ENCODE results near the gene TPO.

TPO gene

GRCh38 chr2:1448009-1448408 lies 34.7 kb downstream of the TPO start:
- H3K9me3 ChIP-seq (ENCODE audit: severe bottlenecking): no peaks in the 10 kb centered on the region
- H3K27ac ChIP-seq (ENCODE audit: poor library complexity, severe bottlenecking): no peak overlapping the region
- H3K4me1 ChIP-seq (ENCODE audit: insufficient read depth, poor library complexity, severe bottlenecking): no peaks in the 10 kb centered on the region
- ATAC-seq (ENCODE audit: low read depth): no peak
- no peaks in the 10 kb centered on the region for H3K36me3 ChIP-seq (ENCODE audit: low read depth)
- DNase-seq (ENCODE audit: low spot score): no peak
- peaks cover 11% of the 10 kb centered on the region for H3K27me3 ChIP-seq (ENCODE audit: insufficient read depth, poor library complexity, severe bottlenecking)
- no peak overlapping the region for H3K4me3 ChIP-seq (ENCODE audit: severe bottlenecking)
- TF ChIP-seq CTCF (IDR thresholded peaks at IDR 0.05; ENCODE audit: poor library complexity, severe bottlenecking): no peak

- Histone ChIP-seq H3K27me3 (ENCODE audit: insufficient read depth, poor library complexity, severe bottlenecking) (peaks cover 11% of the 10 kb centered on the region), H3K4me3 (ENCODE audit: severe bottlenecking) (no peak overlapping the region), H3K27ac (ENCODE audit: poor library complexity, severe bottlenecking) (no peak overlapping the region), H3K4me1 (ENCODE audit: insufficient read depth, poor library complexity, severe bottlenecking) (no peaks in the 10 kb centered on the region), H3K9me3 (ENCODE audit: severe bottlenecking) (no peaks in the 10 kb centered on the region), H3K36me3 (ENCODE audit: low read depth) (no peaks in the 10 kb centered on the region)
- TF ChIP-seq CTCF (IDR thresholded peaks at IDR 0.05; ENCODE audit: poor library complexity, severe bottlenecking): no peak
- ATAC-seq (ENCODE audit: low read depth) (no peak), DNase-seq (ENCODE audit: low spot score) (no peak)
Measured at GRCh38 chr2:1450915-1451314, 37.7 kb downstream of the TPO start.

- Histone ChIP-seq H3K27ac (ENCODE audit: poor library complexity, severe bottlenecking) (no peak overlapping the region), H3K9me3 (ENCODE audit: severe bottlenecking) (no peaks in the 10 kb centered on the region), H3K36me3 (ENCODE audit: low read depth) (no peaks in the 10 kb centered on the region), H3K27me3 (ENCODE audit: insufficient read depth, poor library complexity, severe bottlenecking) (peaks cover 11% of the 10 kb centered on the region), H3K4me1 (ENCODE audit: insufficient read depth, poor library complexity, severe bottlenecking) (no peaks in the 10 kb centered on the region), H3K4me3 (ENCODE audit: severe bottlenecking) (no peak overlapping the region)
- ATAC-seq (ENCODE audit: low read depth): no peak
- no peak for TF ChIP-seq CTCF (IDR thresholded peaks at IDR 0.05; ENCODE audit: poor library complexity, severe bottlenecking)
- DNase-seq (ENCODE audit: low spot score): no peak
Measured at GRCh38 chr2:1451422-1451821, 38.2 kb downstream of the TPO start.

GRCh38 chr2:1453561-1453960 lies 40.3 kb downstream of the TPO start:
- H3K27ac ChIP-seq (ENCODE audit: poor library complexity, severe bottlenecking): no peak overlapping the region
- ATAC-seq (ENCODE audit: low read depth) (no peak), DNase-seq (ENCODE audit: low spot score) (no peak)
- peaks cover 9% of the 10 kb centered on the region for H3K27me3 ChIP-seq (ENCODE audit: insufficient read depth, poor library complexity, severe bottlenecking)
- no peak overlapping the region for H3K4me3 ChIP-seq (ENCODE audit: severe bottlenecking)
- H3K9me3 ChIP-seq (ENCODE audit: severe bottlenecking): no peaks in the 10 kb centered on the region
- H3K4me1 ChIP-seq (ENCODE audit: insufficient read depth, poor library complexity, severe bottlenecking): no peaks in the 10 kb centered on the region
- TF ChIP-seq CTCF (IDR thresholded peaks at IDR 0.05; ENCODE audit: poor library complexity, severe bottlenecking): no peak
- no peaks in the 10 kb centered on the region for H3K36me3 ChIP-seq (ENCODE audit: low read depth)

GRCh38 chr2:1454346-1454745 lies 41.1 kb downstream of the TPO start:
- no peaks in the 10 kb centered on the region for H3K36me3 ChIP-seq (ENCODE audit: low read depth)
- ATAC-seq (ENCODE audit: low read depth): no peak

More at GRCh38 chr2:1454346-1454745, 41.1 kb downstream of the TPO start:
- DNase-seq (ENCODE audit: low spot score): no peak
- H3K9me3 ChIP-seq (ENCODE audit: severe bottlenecking): no peaks in the 10 kb centered on the region
- H3K4me1 ChIP-seq (ENCODE audit: insufficient read depth, poor library complexity, severe bottlenecking): no peaks in the 10 kb centered on the region
- no peak overlapping the region for H3K4me3 ChIP-seq (ENCODE audit: severe bottlenecking)
- peaks cover under 1% of the 10 kb centered on the region for H3K27me3 ChIP-seq (ENCODE audit: insufficient read depth, poor library complexity, severe bottlenecking)
- no peak overlapping the region for H3K27ac ChIP-seq (ENCODE audit: poor library complexity, severe bottlenecking)
- no peak for TF ChIP-seq CTCF (IDR thresholded peaks at IDR 0.05; ENCODE audit: poor library complexity, severe bottlenecking)

All from RWPE2 (cell line).